Measurements from ENCODE around the gene SHBG.

DNA sequence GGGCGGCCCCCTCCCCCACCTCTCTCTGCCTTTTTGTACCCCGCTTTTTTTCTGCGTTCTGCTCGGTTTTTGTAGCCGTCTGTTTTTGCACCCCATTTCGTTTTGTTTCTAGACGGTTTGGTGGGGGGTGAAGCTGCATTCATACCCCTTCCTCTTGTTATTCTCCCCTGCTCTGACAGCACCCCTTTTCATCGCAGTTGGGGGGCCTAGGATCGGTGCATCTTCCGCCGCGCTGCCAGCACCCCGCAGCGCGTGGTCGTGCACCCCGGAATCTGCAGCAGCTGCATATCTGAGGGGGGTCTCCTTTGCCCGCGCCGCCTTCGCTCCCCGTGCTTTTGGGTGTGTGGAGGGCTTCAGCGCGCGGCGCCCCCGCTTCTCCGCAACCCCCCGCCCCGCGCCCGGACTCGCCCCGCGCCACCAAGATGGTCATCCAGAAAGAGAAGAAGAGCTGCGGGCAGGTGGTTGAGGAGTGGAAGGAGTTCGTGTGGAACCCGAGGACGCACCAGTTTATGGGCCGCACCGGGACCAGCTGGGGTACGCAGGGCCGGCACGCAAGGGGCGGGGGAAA, 21.2 kb downstream of the SHBG start:
- TF ChIP-seq, protein P1, sequence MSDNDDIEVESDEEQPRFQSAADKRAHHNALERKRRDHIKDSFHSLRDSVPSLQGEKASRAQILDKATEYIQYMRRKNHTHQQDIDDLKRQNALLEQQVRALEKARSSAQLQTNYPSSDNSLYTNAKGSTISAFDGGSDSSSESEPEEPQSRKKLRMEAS (IDR thresholded peaks at IDR 0.05): 0 out of 2 replicates have a peak, but pooled peaks have one; percentile 12
- no peak for TF ChIP-seq RAD21 (IDR thresholded peaks at IDR 0.05; ENCODE audit: low read depth)

Measured in Ishikawa (cell line).